ENCODE measurements around the gene CERCAM. TPM values are rescaled to one million over a fixed set of nuclear protein-coding genes. Genes with fewer than 3 reads are reported as not detected.
A peak's percentile ranks its signal among the peaks of the same experiment; 100 is the strongest.
"Not testable (repeated sequence)": the region's sequence is repeated elsewhere in the genome, so short reads cannot be mapped to it uniquely, and the experiment has no call there.

CERCAM gene
- total and polyA plus RNA-seq, 8 donors, result 5.5 to 22.8 (median 12.5) TPM

DNA sequence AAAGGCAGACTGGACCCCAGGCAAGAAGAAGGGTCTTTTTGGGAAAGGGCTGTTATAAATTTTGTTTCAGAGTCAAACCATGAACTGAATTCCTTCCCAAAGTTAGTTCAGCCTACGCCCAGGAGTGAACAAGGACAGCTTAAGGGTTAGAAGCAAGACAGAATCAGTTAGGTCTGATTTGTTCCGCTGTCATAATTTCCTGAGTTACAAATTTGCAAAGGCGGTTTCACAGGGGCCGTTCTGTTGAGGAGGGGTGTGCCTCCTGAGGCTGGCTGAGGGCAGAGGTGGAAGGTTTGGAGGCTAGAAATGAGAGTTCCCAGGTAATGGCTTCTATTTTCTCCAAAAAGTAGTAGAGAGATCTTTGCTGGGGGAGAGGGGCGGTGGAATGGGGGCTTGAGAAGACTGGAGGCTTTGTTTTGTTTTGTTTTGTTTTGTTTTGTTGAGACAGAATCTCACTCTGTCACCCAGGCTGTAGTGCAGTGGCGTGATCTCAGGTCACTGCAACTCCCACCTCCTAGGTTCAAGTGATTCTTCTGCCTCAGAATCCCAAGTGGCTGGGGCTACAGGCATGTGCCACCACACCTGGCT lies 4.1 kb upstream of the CERCAM start:
- peaks cover 13 to 26% (median 25%) of the 10 kb centered on the region in 4 donors for H3K4me1 ChIP-seq
- DNase-seq, result no peak
- H3K4me3 ChIP-seq, result no peak overlapping the region
- WGBS, 5 donors, result 53 to 73% (median 64%) methylated on average over 6 of the region's 6 CpGs
- no peaks in the 10 kb centered on the region for H3K9me3 ChIP-seq
- H3K36me3 ChIP-seq, result no peaks in the 10 kb centered on the region
- no peak overlapping the region for H3K27ac ChIP-seq
- TF ChIP-seq POLR2AphosphoS5 (IDR thresholded peaks at IDR 0.05), result no peak
- TF ChIP-seq, protein P1, sequence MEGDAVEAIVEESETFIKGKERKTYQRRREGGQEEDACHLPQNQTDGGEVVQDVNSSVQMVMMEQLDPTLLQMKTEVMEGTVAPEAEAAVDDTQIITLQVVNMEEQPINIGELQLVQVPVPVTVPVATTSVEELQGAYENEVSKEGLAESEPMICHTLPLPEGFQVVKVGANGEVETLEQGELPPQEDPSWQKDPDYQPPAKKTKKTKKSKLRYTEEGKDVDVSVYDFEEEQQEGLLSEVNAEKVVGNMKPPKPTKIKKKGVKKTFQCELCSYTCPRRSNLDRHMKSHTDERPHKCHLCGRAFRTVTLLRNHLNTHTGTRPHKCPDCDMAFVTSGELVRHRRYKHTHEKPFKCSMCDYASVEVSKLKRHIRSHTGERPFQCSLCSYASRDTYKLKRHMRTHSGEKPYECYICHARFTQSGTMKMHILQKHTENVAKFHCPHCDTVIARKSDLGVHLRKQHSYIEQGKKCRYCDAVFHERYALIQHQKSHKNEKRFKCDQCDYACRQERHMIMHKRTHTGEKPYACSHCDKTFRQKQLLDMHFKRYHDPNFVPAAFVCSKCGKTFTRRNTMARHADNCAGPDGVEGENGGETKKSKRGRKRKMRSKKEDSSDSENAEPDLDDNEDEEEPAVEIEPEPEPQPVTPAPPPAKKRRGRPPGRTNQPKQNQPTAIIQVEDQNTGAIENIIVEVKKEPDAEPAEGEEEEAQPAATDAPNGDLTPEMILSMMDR (IDR thresholded peaks at IDR 0.05), result no peak
- TF ChIP-seq POLR2A (IDR thresholded peaks at IDR 0.05), result no peak
- no peak for TF ChIP-seq EP300 (IDR thresholded peaks at IDR 0.05)
- intact Hi-C loops (cut with DNase I; ENCODE audit: low total_unique reads), result no loop called here
- H3K27me3 ChIP-seq, result peaks cover 0 to 83% (median 35%) of the 10 kb centered on the region in 3 donors

- peak overlapping the region in 2 of 5 donors; percentile 78 to 82 for H3K27ac ChIP-seq
- WGBS, 5 donors, result 8 to 16% (median 10%) methylated on average over 22 to 28 of the region's 28 CpGs
Measured at GRCh38 chr9:128419061-128419925, 1.4 kb upstream of the CERCAM start.

DNA sequence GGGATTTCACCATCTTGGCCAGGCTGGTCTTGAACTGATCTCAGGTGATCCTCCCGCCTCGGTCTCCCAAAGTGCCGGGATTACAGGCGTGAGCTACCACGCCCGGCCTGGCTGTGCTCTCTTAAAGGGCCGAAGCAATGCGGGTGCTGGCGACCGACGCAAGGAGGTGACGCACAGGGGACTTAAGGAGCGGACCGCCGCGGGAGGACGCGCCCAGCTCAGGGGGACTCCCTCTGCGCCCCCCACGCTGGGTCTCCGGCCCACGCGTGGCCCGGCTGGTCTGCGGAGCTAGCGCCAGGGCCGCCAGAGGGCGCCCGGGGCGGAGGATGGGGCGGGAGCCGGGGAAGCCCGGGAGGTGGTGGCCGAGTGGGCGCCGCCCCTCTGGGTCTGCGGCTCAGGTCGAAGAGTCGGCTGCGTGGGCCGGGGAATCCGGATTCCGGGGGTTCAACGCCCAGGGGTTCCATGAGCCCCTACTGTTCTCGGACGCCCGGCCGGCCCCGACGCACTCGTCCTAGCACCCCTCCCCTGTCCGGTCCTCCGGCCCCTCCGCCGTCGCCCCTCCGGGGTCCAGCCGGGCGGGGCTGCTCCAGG lies 502 bp upstream of the CERCAM start:
- Histone ChIP-seq H3K36me3 (peaks cover 0 to 16% (median 0%) of the 10 kb centered on the region in 4 donors), H3K9me3 (no peaks in the 10 kb centered on the region), H3K4me1 (peaks cover 13 to 32% (median 29%) of the 10 kb centered on the region in 4 donors), H3K4me3 (peak overlapping the region; percentile 92 to 98 (median 95)), H3K27me3 (peaks cover 0 to 47% (median 21%) of the 10 kb centered on the region in 3 donors), H3K27ac (peak overlapping the region; percentile 67 to 82 (median 72))
- DNase-seq, result peak; percentile 74 to 92
- intact Hi-C loops (cut with DNase I; ENCODE audit: low total_unique reads), result no loop called here
- 0 to 1% (median 0%) methylated on average over 19 to 59 of the region's 59 CpGs for WGBS, 5 donors
- TF ChIP-seq EP300 (IDR thresholded peaks at IDR 0.05) (no peak), POLR2AphosphoS5 (IDR thresholded peaks at IDR 0.05) (peak in 2 of 3 donors; percentile 6 to 29)
- TF ChIP-seq, protein P1 (IDR thresholded peaks at IDR 0.05), result peak in 5 of 7 experiments; percentile 36 to 82 (median 67)

More at GRCh38 chr9:128419061-128419925, 1.4 kb upstream of the CERCAM start:
- intact Hi-C loops (cut with DNase I; ENCODE audit: low total_unique reads), result no loop called here
- Histone ChIP-seq H3K36me3 (peaks cover 0 to 10% (median 0%) of the 10 kb centered on the region in 4 donors), H3K9me3 (no peaks in the 10 kb centered on the region), H3K4me1 (peaks cover 13 to 32% (median 29%) of the 10 kb centered on the region in 4 donors), H3K4me3 (peak overlapping the region; percentile 92 to 98 (median 95)), H3K27me3 (peaks cover 0 to 56% (median 27%) of the 10 kb centered on the region in 3 donors)
- TF ChIP-seq EP300 (IDR thresholded peaks at IDR 0.05) (no peak), POLR2AphosphoS5 (IDR thresholded peaks at IDR 0.05) (no peak), POLR2A (IDR thresholded peaks at IDR 0.05) (no peak)
- TF ChIP-seq, protein P1 (IDR thresholded peaks at IDR 0.05), result no peak
- DNase-seq, result peak in 1 of 2 donors; percentile 65

- intact Hi-C loops (cut with DNase I; ENCODE audit: low total_unique reads), result no loop called here
- H3K4me1 ChIP-seq, result peaks cover 13 to 32% (median 29%) of the 10 kb centered on the region in 4 donors
- DNase-seq, result no peak
- TF ChIP-seq, protein P1 (IDR thresholded peaks at IDR 0.05), result no peak
- TF ChIP-seq EP300 (IDR thresholded peaks at IDR 0.05), result no peak
- TF ChIP-seq POLR2AphosphoS5 (IDR thresholded peaks at IDR 0.05), result no peak
- no peak for TF ChIP-seq POLR2A (IDR thresholded peaks at IDR 0.05)
- H3K27ac ChIP-seq, result peak overlapping the region in 4 of 5 donors; percentile 57 to 82 (median 75)
- peaks cover 0 to 25% (median 0%) of the 10 kb centered on the region in 4 donors for H3K36me3 ChIP-seq
- H3K4me3 ChIP-seq, result peak overlapping the region; percentile 92 to 98 (median 95)
- 38 to 52% (median 46%) methylated on average over 8 to 11 of the region's 11 CpGs for WGBS, 5 donors
- H3K9me3 ChIP-seq, result no peaks in the 10 kb centered on the region
- H3K27me3 ChIP-seq, result peaks cover 0 to 33% (median 12%) of the 10 kb centered on the region in 3 donors
Measured at GRCh38 chr9:128421482-128421996, 882 bp downstream of the CERCAM start.

DNA sequence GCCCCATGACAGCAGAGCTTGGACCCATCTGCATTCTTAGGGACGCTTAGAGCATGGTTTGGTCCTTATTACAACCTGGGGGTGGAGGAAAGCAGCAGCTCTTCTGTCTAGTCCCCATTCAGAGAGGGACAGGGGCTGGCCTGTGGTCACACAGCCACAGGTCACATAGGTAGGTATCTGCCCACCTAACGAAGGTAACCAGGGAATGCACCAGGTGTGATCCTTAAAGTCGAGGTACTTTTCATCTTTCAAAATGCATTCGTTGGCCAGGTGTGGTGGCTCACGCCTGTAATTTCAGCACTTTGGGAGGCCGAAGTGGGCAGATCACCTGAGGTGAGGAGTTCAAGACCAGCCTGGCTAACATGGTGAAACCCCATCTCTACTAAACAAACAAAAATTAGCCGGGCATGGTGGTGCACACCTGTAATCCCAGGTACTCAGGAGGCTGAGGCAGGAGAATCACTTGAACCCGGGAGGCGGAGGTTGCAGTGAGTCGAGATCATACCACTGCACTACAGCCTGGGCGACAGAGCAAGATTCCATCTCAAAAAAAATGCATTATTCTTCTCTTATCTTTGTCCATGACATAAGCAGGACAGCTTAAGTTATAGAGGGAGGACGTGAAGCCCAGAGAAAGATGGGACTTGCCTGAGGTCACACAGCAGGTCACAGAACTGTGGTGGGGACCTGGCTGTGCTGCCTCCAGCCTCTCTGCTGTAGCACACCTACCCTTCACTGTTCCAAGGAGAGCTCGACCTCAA lies 1.5 kb downstream of the CERCAM start:
- DNase-seq; intact Hi-C loops (cut with DNase I; ENCODE audit: low total_unique reads); H3K9me3 ChIP-seq; H3K4me3 ChIP-seq: not testable (repeated sequence)
- Histone ChIP-seq H3K4me1 (peaks cover 13 to 32% (median 29%) of the 10 kb centered on the region in 4 donors), H3K36me3 (peaks cover 0 to 31% (median 0%) of the 10 kb centered on the region in 4 donors), H3K27ac (peak overlapping the region in 2 of 5 donors; percentile 72 to 78), H3K27me3 (peaks cover 0 to 27% (median 7%) of the 10 kb centered on the region in 3 donors)
- 85 to 95% (median 90%) methylated on average over 12 to 13 of the region's 13 CpGs for WGBS, 5 donors

All from stomach (tissue), 9 donors.